Mucosa of stomach (tissue), 1 donor: ENCODE measurements around the gene VAMP2.

Source experiments
- H3K27me3 ChIP-seq: one replicate; pipeline ENCODE4 v1.7.0; 2013; ENCODE audit warnings: mild to moderate bottlenecking, low read length; ENCODE audit not compliant: control insufficient read depth, insufficient read depth
- H3K36me3 ChIP-seq: one replicate; pipeline ENCODE4 v1.7.0; 2013; ENCODE audit warnings: low read length; ENCODE audit not compliant: control insufficient read depth, insufficient read depth
- H3K4me1 ChIP-seq: one replicate; pipeline ENCODE4 v1.7.0; 2013; ENCODE audit warnings: mild to moderate bottlenecking, low read length; ENCODE audit not compliant: control insufficient read depth, insufficient read depth
- H3K4me3 ChIP-seq: one replicate; pipeline ENCODE4 v1.7.0; 2013; ENCODE audit warnings: low read length
- H3K9ac ChIP-seq: one replicate; pipeline ENCODE4 v1.7.0; 2013; ENCODE audit warnings: mild to moderate bottlenecking, low read length, moderate library complexity
- H3K9me3 ChIP-seq: one replicate; pipeline ENCODE4 v1.7.0; 2013; ENCODE audit warnings: mild to moderate bottlenecking, low read length, moderate library complexity; ENCODE audit not compliant: control insufficient read depth
- donor health status: Pancreatic carcinoma.

The VAMP2 gene

DNA sequence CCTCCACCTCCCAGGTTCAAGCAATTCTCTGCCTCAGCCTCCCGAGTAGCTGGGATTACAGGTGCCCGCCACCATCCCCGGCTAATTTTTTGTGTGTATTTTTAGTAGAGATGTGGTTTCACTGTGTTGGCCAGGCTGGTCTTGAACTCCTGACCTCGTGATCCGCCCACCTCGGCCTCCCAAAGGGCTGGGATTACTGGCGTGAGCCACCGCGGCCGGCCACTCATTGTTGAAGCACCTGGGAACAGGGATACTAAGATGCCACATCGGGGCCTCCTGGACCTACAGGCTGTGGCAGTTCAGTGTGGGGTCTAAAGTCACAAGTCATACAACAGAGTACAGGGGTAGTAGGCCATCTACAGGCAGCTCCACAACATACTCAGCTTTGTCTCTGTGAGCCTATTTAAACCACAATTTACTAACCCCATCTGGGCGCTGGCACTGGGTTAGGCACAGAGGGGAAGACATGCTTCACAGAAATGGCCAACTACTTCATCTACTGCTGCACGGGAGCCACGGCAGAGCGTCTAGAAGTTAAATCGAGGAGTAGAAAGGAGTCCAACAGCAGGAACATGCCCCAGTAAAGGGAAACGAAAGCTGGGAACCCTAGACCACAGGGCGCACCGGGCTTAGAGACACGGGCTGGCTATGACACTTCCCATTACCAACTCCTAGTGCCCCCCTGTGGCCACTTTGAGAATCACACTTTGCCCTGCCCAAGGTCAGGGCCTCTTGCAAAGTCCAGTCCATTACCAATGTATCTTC lies 4.3 kb downstream of the VAMP2 start:
- peak overlapping the region; percentile 66 for H3K9ac ChIP-seq
- no peaks in the 10 kb centered on the region for H3K27me3 ChIP-seq
- H3K4me1 ChIP-seq, result peaks cover 55% of the 10 kb centered on the region
- H3K4me3 ChIP-seq, result no peak overlapping the region
- H3K36me3 ChIP-seq, result peaks cover 8% of the 10 kb centered on the region
- no peaks in the 10 kb centered on the region for H3K9me3 ChIP-seq

GRCh38 chr17:8156246-8156992 lies 6.3 kb downstream of the VAMP2 start:
- Histone ChIP-seq H3K9ac (peak overlapping the region; percentile 100), H3K27me3 (no peaks in the 10 kb centered on the region), H3K4me3 (peak overlapping the region; percentile 99), H3K9me3 (no peaks in the 10 kb centered on the region), H3K4me1 (peaks cover 66% of the 10 kb centered on the region), H3K36me3 (peaks cover 5% of the 10 kb centered on the region)

DNA sequence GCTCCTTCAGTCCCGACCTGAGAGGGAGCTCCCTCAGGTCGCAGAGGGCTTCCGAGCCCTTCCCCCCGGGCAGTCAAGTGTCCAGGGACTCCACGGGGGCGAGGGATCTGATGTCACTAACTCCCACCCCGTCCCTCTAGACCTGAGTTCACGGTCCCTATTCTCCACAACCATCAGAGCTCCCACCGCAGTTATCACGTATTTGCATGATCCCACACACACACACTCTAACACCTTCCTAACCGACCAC lies 6.8 kb downstream of the VAMP2 start:
- Histone ChIP-seq H3K9ac (peak overlapping the region; percentile 100), H3K9me3 (no peaks in the 10 kb centered on the region), H3K27me3 (no peaks in the 10 kb centered on the region), H3K36me3 (peaks cover under 1% of the 10 kb centered on the region), H3K4me1 (peaks cover 64% of the 10 kb centered on the region), H3K4me3 (peak overlapping the region; percentile 99)

DNA sequence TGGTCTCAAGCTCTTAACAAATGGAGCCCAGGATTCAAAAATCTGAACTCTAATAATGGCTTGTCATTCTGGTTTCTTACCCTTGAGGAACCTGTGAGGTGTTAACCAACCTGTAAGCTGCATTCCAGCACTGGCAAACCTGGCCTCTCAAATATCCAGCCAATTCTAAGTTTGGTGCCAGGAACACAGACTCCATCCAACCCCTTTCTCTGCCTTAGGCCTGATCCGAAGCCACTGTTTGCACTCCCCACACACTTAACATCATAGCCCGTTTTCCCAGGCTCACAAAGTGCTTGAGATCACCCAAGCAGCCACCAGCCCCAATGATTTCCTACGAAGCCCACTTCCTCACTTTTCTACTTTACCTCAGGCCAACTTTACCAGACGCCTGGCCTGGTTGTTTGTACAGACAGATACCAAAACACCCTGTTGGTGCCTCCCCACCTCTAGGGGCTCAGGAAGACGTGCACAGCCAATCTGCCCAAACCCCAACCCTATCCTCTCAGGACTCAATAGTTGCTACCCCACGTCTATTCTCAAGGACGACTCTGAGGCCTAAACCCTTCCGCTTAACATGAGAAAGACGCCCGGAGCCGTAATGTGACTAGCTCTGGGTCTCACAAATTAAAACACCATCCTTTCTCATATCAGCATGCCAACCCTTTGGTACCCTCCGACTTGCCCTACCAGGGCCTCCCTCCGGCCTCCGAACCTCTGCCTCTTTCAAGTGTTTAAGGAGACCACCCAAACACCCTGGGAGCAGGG lies 7.3 kb downstream of the VAMP2 start:
- Histone ChIP-seq H3K4me3 (peak overlapping the region; percentile 99), H3K9me3 (no peaks in the 10 kb centered on the region), H3K9ac (peak overlapping the region; percentile 100), H3K36me3 (peaks cover 2% of the 10 kb centered on the region), H3K4me1 (peaks cover 65% of the 10 kb centered on the region), H3K27me3 (no peaks in the 10 kb centered on the region)

GRCh38 chr17:8154608-8155155 lies 8.1 kb downstream of the VAMP2 start:
- H3K9ac ChIP-seq, result peak overlapping the region; percentile 100
- no peaks in the 10 kb centered on the region for H3K27me3 ChIP-seq
- H3K36me3 ChIP-seq, result peaks cover 9% of the 10 kb centered on the region
- peak overlapping the region; percentile 99 for H3K4me3 ChIP-seq
- no peaks in the 10 kb centered on the region for H3K9me3 ChIP-seq
- peaks cover 65% of the 10 kb centered on the region for H3K4me1 ChIP-seq

- peaks cover 15% of the 10 kb centered on the region for H3K36me3 ChIP-seq
- H3K27me3 ChIP-seq, result no peaks in the 10 kb centered on the region
- peak overlapping the region; percentile 99 for H3K4me3 ChIP-seq
- H3K4me1 ChIP-seq, result peaks cover 65% of the 10 kb centered on the region
- H3K9ac ChIP-seq, result peak overlapping the region; percentile 100
- no peaks in the 10 kb centered on the region for H3K9me3 ChIP-seq
Observed at GRCh38 chr17:8153957-8154607, 8.7 kb downstream of the VAMP2 start.

DNA sequence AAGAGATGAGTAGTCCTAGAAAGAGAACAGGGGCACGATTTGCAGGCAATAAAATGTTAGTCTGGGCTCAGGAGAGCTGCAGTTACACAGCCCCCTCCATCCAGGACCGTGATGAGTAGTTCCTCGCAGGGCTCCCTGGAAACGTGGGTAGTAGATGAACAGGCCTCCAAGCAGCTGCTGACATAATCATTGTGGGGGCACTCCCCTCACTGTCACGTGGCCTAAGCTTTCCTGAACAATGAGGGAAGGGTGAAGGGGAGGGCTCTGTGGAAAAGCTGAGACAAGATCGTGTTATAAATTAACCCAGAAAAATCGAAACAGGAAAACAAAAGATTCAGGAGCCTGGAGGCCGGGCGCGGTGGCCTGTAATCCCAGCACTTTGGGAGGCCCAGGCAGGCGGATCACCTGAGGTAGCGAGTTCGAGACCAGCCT lies 9.2 kb downstream of the VAMP2 start:
- H3K36me3 ChIP-seq, result peaks cover 16% of the 10 kb centered on the region

GRCh38 chr17:8153031-8153451 lies 9.7 kb downstream of the VAMP2 start:
- peak overlapping the region; percentile 100 for H3K9ac ChIP-seq
- no peaks in the 10 kb centered on the region for H3K27me3 ChIP-seq
- H3K4me3 ChIP-seq, result peak overlapping the region; percentile 2
- no peaks in the 10 kb centered on the region for H3K9me3 ChIP-seq
- H3K4me1 ChIP-seq, result peaks cover 58% of the 10 kb centered on the region
- H3K36me3 ChIP-seq, result peaks cover 21% of the 10 kb centered on the region

More for the DNA sequence above, 9.2 kb downstream of the VAMP2 start:
- H3K9ac ChIP-seq, result peak overlapping the region; percentile 100
- H3K4me3 ChIP-seq, result peak overlapping the region; percentile 76
- H3K27me3 ChIP-seq, result no peaks in the 10 kb centered on the region
- H3K4me1 ChIP-seq, result peaks cover 62% of the 10 kb centered on the region
- H3K9me3 ChIP-seq, result no peaks in the 10 kb centered on the region

DNA sequence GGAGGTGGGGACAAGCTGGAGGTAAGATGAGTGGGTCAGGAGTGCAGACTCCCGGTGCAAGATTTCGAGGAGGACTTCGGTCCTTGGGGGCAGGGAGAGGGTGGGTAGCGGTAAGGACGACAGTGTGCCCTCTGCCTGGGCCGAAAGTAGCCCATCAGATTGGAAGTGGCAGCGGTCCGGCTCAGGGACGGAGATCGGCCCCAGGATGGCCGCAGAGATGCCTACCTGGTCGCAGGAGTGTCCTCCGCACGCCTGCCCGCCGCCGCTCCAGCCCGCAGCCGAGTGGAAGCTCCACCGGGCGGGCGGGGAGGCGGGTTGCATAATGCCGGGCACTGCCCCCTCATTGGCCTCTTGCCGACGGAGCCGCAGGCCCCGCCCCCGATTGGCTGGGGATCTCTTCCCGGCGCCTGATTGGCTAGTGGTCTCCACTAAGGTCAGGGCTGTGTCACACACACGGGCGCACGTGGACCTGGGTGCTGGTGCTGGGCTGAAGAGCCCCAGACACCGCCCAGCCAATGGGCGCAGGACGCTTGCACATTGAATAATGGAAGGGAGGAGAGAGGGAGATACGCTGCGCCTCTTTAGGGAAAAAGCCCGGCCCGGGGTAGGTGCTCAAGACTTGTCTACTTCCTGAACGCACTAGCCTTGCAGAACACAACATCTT lies 10.5 kb downstream of the VAMP2 start, which contains the start of gene PER1:
PER1 (minus strand) TSS at position 293 of the 664 bp plus-strand sequence. CDS start 1,698 bp downstream, outside the sequence.
- H3K27me3 ChIP-seq, result no peaks in the 10 kb centered on the region
- no peaks in the 10 kb centered on the region for H3K9me3 ChIP-seq
- H3K4me3 ChIP-seq, result peak within 1 kb of the TSS; percentile 17
- peaks cover 29% of the 10 kb centered on the region for H3K36me3 ChIP-seq
- peaks cover 57% of the 10 kb centered on the region for H3K4me1 ChIP-seq
- peak within 1 kb of the TSS; percentile 100 for H3K9ac ChIP-seq

DNA sequence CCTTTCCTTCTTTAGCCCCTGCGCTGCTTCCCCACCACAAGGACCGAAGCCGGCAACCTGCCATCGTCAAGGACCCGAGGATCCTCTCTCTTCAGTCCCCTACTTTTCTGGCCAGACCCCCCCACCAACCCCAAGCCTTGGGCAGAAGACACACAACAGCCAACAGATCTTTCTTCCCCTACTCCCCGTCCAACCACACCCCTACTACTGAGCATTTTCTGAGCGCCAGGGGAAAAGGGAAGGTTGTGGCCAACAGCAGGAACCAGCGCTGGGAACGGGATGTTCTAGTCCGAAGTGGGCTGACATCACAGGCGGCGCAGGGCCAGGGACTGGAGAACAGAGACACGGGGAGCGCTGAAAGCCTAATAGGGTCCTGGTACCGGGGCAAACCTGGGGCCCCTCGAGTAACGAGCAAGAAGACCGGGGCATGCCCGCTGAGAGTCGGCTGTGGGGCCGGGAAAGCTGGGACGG lies 11.1 kb downstream of the VAMP2 start:
- H3K36me3 ChIP-seq, result peaks cover 34% of the 10 kb centered on the region
- peaks cover 51% of the 10 kb centered on the region for H3K4me1 ChIP-seq
- H3K27me3 ChIP-seq, result no peaks in the 10 kb centered on the region
- no peaks in the 10 kb centered on the region for H3K9me3 ChIP-seq
- H3K9ac ChIP-seq, result peak overlapping the region; percentile 84
- H3K4me3 ChIP-seq, result peak overlapping the region; percentile 17

- no peak overlapping the region for H3K4me3 ChIP-seq
- H3K36me3 ChIP-seq, result peaks cover 39% of the 10 kb centered on the region
- H3K9me3 ChIP-seq, result no peaks in the 10 kb centered on the region
- peak overlapping the region; percentile 84 for H3K9ac ChIP-seq
- peaks cover 50% of the 10 kb centered on the region for H3K4me1 ChIP-seq
- no peaks in the 10 kb centered on the region for H3K27me3 ChIP-seq
Observed at GRCh38 chr17:8151120-8151640, 11.6 kb downstream of the VAMP2 start.
